HCT116 (cell line): ENCODE data around the gene GORAB. TPM values are rescaled to one million over a fixed set of nuclear protein-coding genes. Genes with fewer than 3 reads are reported as not detected.

Experiments used
- ATAC-seq: fragments of 200-7000 bp; cut with Tn5 transposase; 2 replicates; pipeline ENCODE4 v1.9.1; 2020; ENCODE audit warnings: mild to moderate bottlenecking, moderate library complexity
- BruUV-seq: library from RNA; stranded (reverse); fragments of 400-500 nt; replicated peaks from 2 replicates; lab custom pipeline; 2021; lab: Mats Ljungman, UMichigan
- CTCF ChIA-PET: fragments of 300-600 bp; sonication (Branson Sonifier 250); formaldehyde crosslinking; loops from one replicate; lab custom pipeline; 2021; ENCODE audit warnings: antibody characterized with exemption; lab: Charles Lee
- POLR2A ChIA-PET: fragments of 300-600, 350-600 bp; sonication (Branson Sonifier 250); formaldehyde crosslinking; loops from one replicate; lab custom pipeline; 2021; ENCODE audit warnings: antibody characterized with exemption; lab: Charles Lee
- RAD21 ChIA-PET, 2 experiments: fragments of 300-600 bp; sonication (Branson Sonifier 250); formaldehyde crosslinking; loops; one replicate each; lab custom pipeline; 2023; ENCODE audit warnings: low total read pairs in 2 of 2; ENCODE audit not compliant: uncharacterized antibody in 2 of 2, unreplicated experiment in 2 of 2, low non-redundant PET in 1 of 2; lab: Charles Lee
- DNase-seq: peaks from one replicate; pipeline ENCODE4 v3.0.0-alpha.2; 2010; ENCODE audit warnings: low read depth, low spot score
- H2AFZ ChIP-seq: fragments of 200-600 bp; shearing (Covaris generic), sonication (generic); 2 replicates; pipeline ENCODE4 v1.6.1; 2017; ENCODE audit warnings: low read depth, mixed run types, mixed read lengths, antibody characterized with exemption, low read length; ENCODE audit not compliant: poor library complexity, severe bottlenecking
- H3K27ac ChIP-seq: 2 replicates; pipeline ENCODE4 v1.5.1; 2012; ENCODE audit warnings: low read depth, low read length
- H3K27me3 ChIP-seq: fragments of 200-600 bp; sonication (generic); 2 replicates; pipeline ENCODE4 v1.6.1; 2016; ENCODE audit warnings: mixed run types, low read length, mixed read lengths; ENCODE audit not compliant: insufficient read depth
- H3K36me3 ChIP-seq, 2 experiments: fragments of 200-500 bp in 1 of 2; fragments of 200-600 bp in 1 of 2; sonication (Bioruptor generic) in 1 of 2; sonication (generic) in 1 of 2; 2 replicates each; pipeline versions ENCODE4 v1.5.1 to v1.6.1; 2014 to 2016; ENCODE audit warnings: low read length in 2 of 2, inconsistent platforms in 1 of 2, mixed read lengths in 1 of 2, mixed run types in 1 of 2; ENCODE audit not compliant: insufficient read depth in 2 of 2, control insufficient read depth in 1 of 2
- H3K4me1 ChIP-seq, 2 experiments: fragments of 200-600 bp in 1 of 2; sonication (generic) in 1 of 2; 2 replicates each; pipeline versions ENCODE4 v1.5.1 to v1.6.1; 2012 to 2017; ENCODE audit warnings: low read length in 2 of 2, inconsistent platforms in 1 of 2, mild to moderate bottlenecking in 1 of 2, mixed read lengths in 1 of 2, mixed run types in 1 of 2, moderate library complexity in 1 of 2; ENCODE audit not compliant: insufficient read depth in 2 of 2, control insufficient read depth in 1 of 2
- H3K4me2 ChIP-seq: fragments of 200-600 bp; sonication (generic); 2 replicates; pipeline ENCODE4 v1.6.1; 2017; ENCODE audit warnings: mixed run types, low read length, mixed read lengths
- H3K4me3 ChIP-seq, 2 experiments: fragments of 200-600 bp in 1 of 2; sonication (generic) in 1 of 2; replicated peaks in 1 of 2; 2 replicates each; pipeline ENCODE4 v1.5.1; 2011 to 2016; ENCODE audit warnings: low read length in 2 of 2, control low read depth in 1 of 2, low read depth in 1 of 2, mild to moderate bottlenecking in 1 of 2, mixed read lengths in 1 of 2, mixed run types in 1 of 2
- H3K79me2 ChIP-seq: fragments of 200-600 bp; sonication (generic); 2 replicates; pipeline ENCODE4 v1.6.1; 2017; ENCODE audit warnings: mild to moderate bottlenecking, mixed run types, low read length, moderate library complexity, mixed read lengths; ENCODE audit not compliant: insufficient read depth
- H3K9ac ChIP-seq: fragments of 200-600 bp; sonication (generic); 2 replicates; pipeline ENCODE4 v1.6.1; 2016; ENCODE audit warnings: low read length, mixed read lengths
- H3K9me2 ChIP-seq: fragments of 200-600 bp; sonication (generic), shearing (Covaris generic); 2 replicates; pipeline ENCODE4 v1.6.1; 2017; ENCODE audit warnings: mixed run types, mild to moderate bottlenecking, moderate library complexity; ENCODE audit not compliant: insufficient read depth
- H3K9me3 ChIP-seq, 2 experiments: fragments of 200-500 bp in 1 of 2; fragments of 200-600 bp in 1 of 2; sonication (Bioruptor generic) in 1 of 2; sonication (generic) in 1 of 2; 2 replicates each; pipeline ENCODE4 v1.6.1; 2014 to 2017; ENCODE audit warnings: low read length in 2 of 2, mixed read lengths in 2 of 2, inconsistent platforms in 1 of 2, low read depth in 1 of 2, mild to moderate bottlenecking in 1 of 2, mixed run types in 1 of 2, moderate library complexity in 1 of 2; ENCODE audit not compliant: control insufficient read depth in 1 of 2, insufficient read depth in 1 of 2
- H4K20me1 ChIP-seq: fragments of 200-600 bp; sonication (generic), shearing (Covaris generic); 2 replicates; pipeline ENCODE4 v1.6.1; 2017; ENCODE audit warnings: mixed run types, mild to moderate bottlenecking, moderate library complexity; ENCODE audit not compliant: insufficient read depth
- CTCF ChIP-seq, 3 experiments: fragments of 200-600 bp in 1 of 3; sonication (generic) in 1 of 3; IDR thresholded peaks in 2 of 3; conservative IDR thresholded peaks in 1 of 3; 2 replicates each; pipeline ENCODE4 v1.5.1; 2012 to 2017; ENCODE audit warnings: low read depth in 2 of 3, low read length in 2 of 3, antibody characterized with exemption in 1 of 3, borderline replicate concordance in 1 of 3, control low read depth in 1 of 3, mild to moderate bottlenecking in 1 of 3, mixed read lengths in 1 of 3, mixed run types in 1 of 3, moderate library complexity in 1 of 3; ENCODE audit not compliant: insufficient read depth in 1 of 3
- EGR1 ChIP-seq: IDR thresholded peaks from 2 replicates; pipeline ENCODE4 v1.6.1; 2012; ENCODE audit warnings: low read depth
- ELF1 ChIP-seq: IDR thresholded peaks from 2 replicates; pipeline ENCODE4 v1.6.1; 2012; ENCODE audit warnings: low read depth, borderline replicate concordance
- EZH2phosphoT487 ChIP-seq: fragments of 200-600 bp; IDR thresholded peaks from 2 replicates; pipeline ENCODE4 v1.6.1; 2018; ENCODE audit warnings: antibody characterized with exemption, borderline replicate concordance
- JUND ChIP-seq: IDR thresholded peaks from 2 replicates; pipeline ENCODE4 v1.6.1; 2012
- POLR2A ChIP-seq: IDR thresholded peaks from 2 replicates; pipeline ENCODE4 v1.7.0; 2011; ENCODE audit warnings: borderline replicate concordance; ENCODE audit not compliant: insufficient read depth, insufficient read length; ENCODE audit errors: extremely low read depth
- SP1 ChIP-seq: IDR thresholded peaks from 2 replicates; pipeline ENCODE4 v1.6.1; 2012; ENCODE audit warnings: low read depth
- intact Hi-C: fragments of 100-400 bp; cut with micrococcal nuclease; formaldehyde crosslinking; loops from 2 replicates; pipeline ENCODE4 v1.10.0; 2022
- total RNA-seq: library from RNA; stranded (reverse); gene quantifications from one replicate; pipeline ENCODE4 v1.2.1, GENCODE V29; 2021; ENCODE audit not compliant: unreplicated experiment
- TF ChIP-seq, protein P1 (sequence below): IDR thresholded peaks from 2 replicates; pipeline ENCODE4 v1.6.1; 2012

The GORAB gene
- total RNA-seq, 1 experiment from 2014 or later, result 7.5 TPM

DNA sequence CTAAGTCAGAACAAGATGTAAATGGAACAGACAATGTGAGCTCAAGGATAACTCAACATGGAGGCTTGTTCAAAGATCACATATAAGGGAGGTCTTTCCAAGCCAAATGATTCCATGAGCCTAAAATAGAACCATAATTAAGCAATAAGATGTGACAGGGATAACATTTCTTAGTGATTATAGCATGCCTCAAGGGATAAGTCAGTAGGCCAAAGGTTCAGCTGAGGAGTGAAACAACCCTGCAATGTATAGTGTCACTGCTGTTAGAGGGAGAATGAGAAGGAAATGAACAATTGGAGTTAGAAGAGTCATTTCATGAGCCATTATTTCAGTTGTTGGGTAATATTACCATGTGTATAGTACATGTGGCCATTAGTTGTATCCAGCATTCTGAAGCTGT lies 25.0 kb downstream of the GORAB start (continued):
- no peak for TF ChIP-seq CTCF (IDR thresholded peaks at IDR 0.05 in 2 of 3, conservative IDR thresholded peaks at IDR 0.05 in 1 of 3; ENCODE audit: borderline replicate concordance in 1 of 3, insufficient read depth in 1 of 3, low read depth in 2 of 3, low read length in 2 of 3)

DNA sequence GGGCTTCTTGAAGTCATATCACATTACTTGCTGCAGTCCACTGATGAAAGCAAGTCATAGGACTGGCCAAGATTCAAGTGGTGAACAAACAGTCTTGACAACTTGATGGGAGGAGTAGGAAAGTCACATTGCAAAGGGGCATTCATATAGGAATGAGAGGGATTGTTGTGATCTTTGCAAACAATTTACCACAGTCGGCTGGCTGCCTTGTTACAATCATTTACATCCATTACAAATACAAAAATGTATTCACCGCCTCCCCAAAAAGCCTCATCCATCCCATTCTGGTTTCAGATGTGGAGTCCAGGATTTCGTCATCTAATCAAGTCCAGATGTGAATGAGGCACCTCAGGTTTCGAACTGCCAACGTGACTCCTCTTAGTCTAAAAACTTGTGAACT lies 26.8 kb downstream of the GORAB start:
- Histone ChIP-seq H3K27ac (no peak overlapping the region), H3K9ac (no peak overlapping the region), H3K4me2 (no peak overlapping the region), H3K36me3 (no peaks in the 10 kb centered on the region), H3K9me2 (no peaks in the 10 kb centered on the region), H3K4me1 (peaks cover 9 to 14% of the 10 kb centered on the region in 2 experiments; a peak in 3 of 4 replicates), H2AFZ (no peak overlapping the region), H3K79me2 (no peaks in the 10 kb centered on the region), H3K27me3 (no peaks in the 10 kb centered on the region), H3K9me3 (no peaks in the 10 kb centered on the region), H3K4me3 (no peak overlapping the region), H4K20me1 (no peaks in the 10 kb centered on the region)
- DNase-seq (no peak), ATAC-seq (no peak)
- ChIA-PET POLR2A (no interaction called here), CTCF (no interaction called here), RAD21 (no interaction called here)
- no peak for TF ChIP-seq SP1
- no peak for TF ChIP-seq JUND
- no peak for TF ChIP-seq POLR2A
- intact Hi-C loops, result no loop called here
- BruUV-seq, result no TSS peak

DNA sequence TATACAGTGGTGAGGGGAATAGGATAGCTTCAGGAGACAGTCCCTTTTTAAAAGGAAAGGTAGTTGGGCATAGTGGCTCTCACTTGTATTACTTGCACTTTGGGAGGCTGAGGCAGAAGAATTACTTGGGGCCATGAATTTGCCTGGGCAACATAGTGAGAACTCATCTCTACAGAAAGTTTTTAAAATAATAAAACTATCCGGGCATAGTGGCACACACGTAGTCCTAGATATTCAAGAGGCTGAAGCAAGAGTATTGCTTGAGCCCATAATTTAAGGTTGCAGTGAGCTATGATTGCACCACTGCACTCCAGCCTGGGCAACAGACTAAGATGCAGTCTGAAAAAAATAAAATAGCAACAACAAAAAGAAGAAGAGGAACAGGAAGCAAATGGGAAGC lies 27.2 kb downstream of the GORAB start:
- intact Hi-C loops, result no loop called here
- Histone ChIP-seq H3K27me3 (no peaks in the 10 kb centered on the region), H3K27ac (no peak overlapping the region), H4K20me1 (no peaks in the 10 kb centered on the region), H3K36me3 (no peaks in the 10 kb centered on the region), H3K4me2 (no peak overlapping the region), H3K4me1 (peaks cover 9 to 15% of the 10 kb centered on the region in 2 experiments; a peak in 3 of 4 replicates), H3K4me3 (no peak overlapping the region), H3K79me2 (no peaks in the 10 kb centered on the region), H3K9me2 (no peaks in the 10 kb centered on the region), H3K9me3 (no peaks in the 10 kb centered on the region), H3K9ac (no peak overlapping the region), H2AFZ (no peak overlapping the region)
- ChIA-PET CTCF (no interaction called here), POLR2A (no interaction called here), RAD21 (no interaction called here)
- TF ChIP-seq, protein P1, sequence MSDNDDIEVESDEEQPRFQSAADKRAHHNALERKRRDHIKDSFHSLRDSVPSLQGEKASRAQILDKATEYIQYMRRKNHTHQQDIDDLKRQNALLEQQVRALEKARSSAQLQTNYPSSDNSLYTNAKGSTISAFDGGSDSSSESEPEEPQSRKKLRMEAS, result no peak
- TF ChIP-seq EZH2phosphoT487, result no peak
- TF ChIP-seq POLR2A, result no peak
- no peak for TF ChIP-seq ELF1
- TF ChIP-seq SP1, result no peak
- TF ChIP-seq EGR1, result no peak
- ATAC-seq (no peak), DNase-seq (no peak)
- no TSS peak for BruUV-seq
